Keratinocyte (primary cell): ENCODE measurements around the gene CHIT1.

Source experiments
- CTCF ChIP-seq, 3 experiments: IDR thresholded peaks in 1 of 3; conservative IDR thresholded peaks in 1 of 3; optimal IDR thresholded peaks in 1 of 3; 2 replicates in 2 of 3; 3 replicates in 1 of 3; pipeline versions ENCODE3 to v1.5.1; 2011; ENCODE audit warnings: low read length in 3 of 3, mild to moderate bottlenecking in 3 of 3, moderate library complexity in 2 of 3, control low read depth in 1 of 3, inconsistent platforms in 1 of 3; ENCODE audit not compliant: insufficient read depth in 2 of 3; ENCODE audit errors: extremely low read depth in 1 of 3
- EZH2 ChIP-seq: IDR thresholded peaks from one replicate; pipeline ENCODE4 v1.6.1; 2012; ENCODE audit warnings: inconsistent platforms, mild to moderate bottlenecking, low read length, moderate library complexity

GRCh38 chr1:203189951-203190352 is 39.5 kb downstream of the CHIT1 start:
- TF ChIP-seq CTCF (optimal IDR thresholded peaks at IDR 0.05 in 1 of 3, IDR thresholded peaks at IDR 0.05 in 1 of 3, conservative IDR thresholded peaks at IDR 0.05 in 1 of 3; ENCODE audit: extremely low read depth in 1 of 3, insufficient read depth in 2 of 3, low read length in 3 of 3) (no peak), EZH2 (no peak)
